Lower leg skin (tissue), 4 donors: Measurements from ENCODE around the gene RASA4B. TPM values are rescaled to one million over a fixed set of nuclear protein-coding genes. Genes with fewer than 3 reads are reported as not detected.
"Not testable (repeated sequence)": the region's sequence is repeated elsewhere in the genome, so short reads cannot be mapped to it uniquely, and the experiment has no call there.

Experiments
- DNase-seq, 2 donors: peaks; one replicate each; pipeline ENCODE4 v3.0.0-alpha.2; 2019; ENCODE audit warnings: low spot score in 2 of 2
- H3K4me3 ChIP-seq: fragments of 200-600 bp; sonication (generic); 2 replicates; pipeline ENCODE4 v1.5.1; 2017; ENCODE audit warnings: mild to moderate bottlenecking, low read depth; ENCODE audit not compliant: poor library complexity, severe bottlenecking
- WGBS, 2 donors: methylation state at CpG; one replicate each; pipeline ENCODE4 v1.1.5; 2018; 5-methylcytosine and 5-hydroxymethylcytosine counted together
- intact Hi-C: fragments of 100-400 bp; cut with DNase I; formaldehyde crosslinking; loops from one replicate; pipeline ENCODE4 v1.15.0; 2023; ENCODE audit warnings: low total_unique reads
- total RNA-seq, 4 donors: library from RNA; depleted of rRNA; stranded (reverse); fragments of >200 nt; gene quantifications; one replicate each; pipeline ENCODE4 v1.1.0, GENCODE V29; 2016

Gene RASA4B
- 10 to 100 TPM; 21.6 to 28.3 (median 25.3) TPM for total RNA-seq

DNA sequence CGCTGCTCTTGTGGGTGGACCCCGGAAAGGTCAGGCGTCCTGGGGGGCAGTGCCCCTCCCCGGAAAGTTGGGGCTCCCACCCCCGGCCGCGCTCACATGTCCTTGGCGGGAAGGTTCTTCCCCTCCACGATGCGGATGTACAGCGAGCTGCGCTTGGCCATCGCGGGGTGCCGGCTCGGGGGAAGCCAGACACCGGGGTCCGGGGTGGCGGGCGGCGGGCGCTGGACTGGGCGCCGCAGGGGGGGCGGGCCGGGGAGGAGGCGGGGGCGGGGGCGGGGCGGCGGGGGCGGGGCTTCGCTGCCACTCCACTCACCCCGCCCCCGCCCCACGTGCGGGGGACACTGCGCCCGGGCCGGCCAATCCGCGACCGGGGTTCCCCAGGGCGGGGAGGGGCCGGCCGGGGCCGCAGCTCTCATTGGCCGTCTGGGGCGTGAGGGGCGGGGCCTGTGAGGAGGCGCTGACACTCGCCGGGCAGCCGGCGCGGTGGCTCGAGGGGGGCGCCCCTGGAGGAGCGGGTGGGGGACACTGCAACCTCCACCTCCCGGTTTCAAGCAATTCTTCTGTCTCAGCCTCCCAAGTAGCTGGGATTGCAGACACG lies at the start of gene RASA4B:
RASA4B (minus strand) TSS at position 228 of the 598 bp plus-strand sequence; CDS start at position 161, 67 bp downstream.
- peak in 1 of 2 donors; percentile 53 for DNase-seq
- H3K4me3 ChIP-seq, intact Hi-C loops: not testable (repeated sequence)
- WGBS, 2 donors: no CpG with 5 or more reads among the region's 61 CpGs

DNA sequence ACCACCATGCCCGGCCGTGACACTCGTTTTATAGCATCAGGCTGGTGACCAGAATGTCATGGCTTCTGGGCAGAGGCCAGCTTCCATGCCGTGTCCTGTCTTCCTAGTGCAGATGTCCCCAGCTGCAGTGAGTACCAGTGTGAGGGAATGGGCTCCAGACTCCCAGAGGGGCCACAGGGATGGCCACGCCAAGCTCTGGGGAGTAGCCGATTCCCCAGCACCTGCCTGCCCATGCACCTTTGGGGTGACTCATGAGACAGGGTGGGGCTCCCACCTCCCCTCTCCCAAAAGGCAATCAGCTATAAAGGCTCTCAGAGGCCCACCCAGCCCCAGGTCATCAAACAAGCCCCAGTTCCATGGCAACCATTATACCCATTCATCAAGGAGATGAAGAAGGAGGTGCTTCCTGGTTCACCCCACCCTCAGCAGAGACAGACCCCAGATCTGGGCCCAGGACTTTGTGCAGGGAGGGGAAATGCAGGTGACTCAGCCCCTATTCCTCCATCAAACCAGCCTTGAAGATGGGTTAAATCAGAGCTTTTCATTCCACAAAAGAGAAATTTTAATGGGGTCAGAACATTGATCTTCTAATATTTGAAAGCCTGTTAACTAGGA lies 33.3 kb upstream of the RASA4B start, which contains the start of gene SPDYE2:
SPDYE2 (plus strand) TSS at position 419 of the 615 bp plus-strand sequence. CDS start 2,030 bp downstream, outside the sequence.
- H3K4me3 ChIP-seq, DNase-seq, intact Hi-C loops: not testable (repeated sequence)
- WGBS, 2 donors: no CpG with 5 or more reads among the region's 6 CpGs

DNA sequence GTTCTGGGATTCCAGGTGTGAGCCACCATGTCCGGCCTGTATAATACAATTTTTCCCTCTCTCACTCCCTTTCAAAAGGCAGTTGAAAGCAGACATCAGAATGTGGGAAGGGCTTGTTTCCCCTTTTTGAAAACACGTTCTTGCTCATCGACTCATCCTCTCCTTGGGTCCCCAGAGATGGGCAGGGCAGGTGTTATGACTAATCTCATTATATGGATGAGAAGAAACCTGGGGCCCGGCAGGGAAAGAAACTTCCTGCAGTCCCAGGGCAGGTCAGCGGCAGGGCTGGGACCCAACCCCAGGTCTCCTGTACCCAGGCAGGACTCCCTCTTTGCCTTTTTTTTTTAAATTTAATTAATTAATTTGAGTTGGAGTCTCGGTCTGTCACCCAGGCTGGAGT lies 28.8 kb upstream of the RASA4B start:
- DNase-seq, H3K4me3 ChIP-seq, intact Hi-C loops: not testable (repeated sequence)
- 72% methylated on average over 2 of the region's 6 CpGs; no CpG with 5 or more reads in 1 of the 2 donors for WGBS, 2 donors

DNA sequence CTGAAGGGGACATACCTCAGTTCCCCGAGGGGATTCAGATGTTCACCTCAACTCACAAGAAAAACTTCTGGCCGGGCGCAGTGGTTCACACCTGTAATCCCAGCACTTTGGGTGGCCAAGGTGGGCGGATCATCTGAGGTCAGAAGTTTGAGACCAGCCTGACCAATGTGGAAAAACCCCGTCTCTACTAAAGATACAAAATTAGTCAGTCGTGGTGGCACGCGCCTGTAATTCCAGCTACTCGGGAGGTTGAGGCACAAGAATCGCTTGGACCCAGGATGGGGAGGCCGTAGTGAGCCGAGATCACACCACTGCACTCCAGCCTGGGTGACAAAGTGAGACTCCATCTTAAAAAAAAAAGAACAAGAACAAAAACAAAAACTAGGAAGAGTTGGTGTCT lies 27.7 kb upstream of the RASA4B start:
- WGBS, 2 donors: 97% methylated on average over 5 of the region's 12 CpGs; no CpG with 5 or more reads in 1 of the 2 donors
- H3K4me3 ChIP-seq, intact Hi-C loops, DNase-seq: not testable (repeated sequence)

DNA sequence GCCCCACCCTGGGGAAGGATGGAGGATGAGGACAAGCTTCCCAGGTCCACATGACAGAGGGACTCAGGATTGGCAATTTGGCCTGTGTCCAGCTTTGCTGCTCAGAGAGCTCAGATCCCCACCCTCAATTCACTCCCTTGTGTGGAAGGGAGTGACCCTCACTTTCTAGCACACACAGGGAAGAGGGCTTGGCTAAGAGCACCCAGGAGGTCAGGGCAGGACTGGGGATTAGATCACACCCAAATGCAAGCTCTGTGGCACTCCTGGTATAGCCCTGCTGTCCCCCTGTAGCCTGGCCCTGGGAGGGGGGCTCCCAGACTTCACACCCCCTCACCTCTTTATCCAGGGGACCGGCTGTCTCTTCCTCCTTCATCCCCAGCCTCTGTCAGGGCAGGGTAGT lies 26.8 kb upstream of the RASA4B start:
- DNase-seq, intact Hi-C loops, H3K4me3 ChIP-seq: not testable (repeated sequence)
- 100% methylated on average over 1 of the region's 1 CpG; no CpG with 5 or more reads in 1 of the 2 donors for whole genome bisulfite sequencing, 2 donors

DNA sequence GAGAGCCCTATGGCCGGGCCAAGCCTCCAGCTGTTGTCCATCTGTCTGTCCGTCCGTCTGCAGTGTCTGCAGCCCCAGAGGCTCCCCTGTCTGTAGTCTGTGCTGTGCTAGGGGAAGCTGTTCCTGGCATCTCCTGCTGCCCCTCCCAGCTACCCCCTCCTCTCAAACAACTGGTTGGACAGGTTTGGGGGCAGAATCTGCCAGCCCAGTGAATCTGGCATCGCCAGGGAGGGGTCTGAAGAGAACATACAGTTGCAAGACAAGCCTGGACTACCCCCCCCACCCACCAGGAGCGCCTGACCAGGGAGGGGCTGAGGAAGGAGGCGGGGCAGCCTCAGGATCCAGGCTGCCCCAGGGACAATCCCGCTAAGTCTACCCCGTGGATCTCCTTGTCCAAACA lies 26.0 kb upstream of the RASA4B start, which contains the start of gene UPK3BL2:
UPK3BL2 (minus strand) TSS at position 101 of the 400 bp plus-strand sequence; CDS start at position 41, 60 bp downstream.
- no CpG with 5 or more reads among the region's 8 CpGs for WGBS, 2 donors
- intact Hi-C loops, DNase-seq, H3K4me3 ChIP-seq: not testable (repeated sequence)

DNA sequence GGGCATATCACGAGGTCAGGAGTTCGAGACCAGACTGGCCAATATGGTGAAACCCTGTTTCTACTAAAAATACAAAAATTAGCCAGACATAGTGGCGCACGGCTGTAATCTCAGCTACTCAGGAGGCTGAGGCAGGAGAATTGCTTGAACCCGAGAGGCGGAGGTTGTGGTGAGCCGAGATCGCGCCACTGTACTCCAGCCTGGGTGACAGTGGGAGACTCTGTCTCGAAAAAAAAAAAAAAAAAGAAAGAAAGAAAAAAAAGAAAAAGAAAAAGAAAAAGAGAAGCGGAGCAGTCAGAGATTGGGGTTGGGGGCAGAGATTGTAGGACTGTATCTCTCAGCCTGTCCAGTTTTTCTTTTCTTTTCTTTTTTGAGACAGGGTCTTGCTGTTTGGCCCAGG lies 25.2 kb upstream of the RASA4B start:
- H3K4me3 ChIP-seq, DNase-seq, intact Hi-C loops: not testable (repeated sequence)
- WGBS, 2 donors: 86% methylated on average over 6 of the region's 11 CpGs; no CpG with 5 or more reads in 1 of the 2 donors

DNA sequence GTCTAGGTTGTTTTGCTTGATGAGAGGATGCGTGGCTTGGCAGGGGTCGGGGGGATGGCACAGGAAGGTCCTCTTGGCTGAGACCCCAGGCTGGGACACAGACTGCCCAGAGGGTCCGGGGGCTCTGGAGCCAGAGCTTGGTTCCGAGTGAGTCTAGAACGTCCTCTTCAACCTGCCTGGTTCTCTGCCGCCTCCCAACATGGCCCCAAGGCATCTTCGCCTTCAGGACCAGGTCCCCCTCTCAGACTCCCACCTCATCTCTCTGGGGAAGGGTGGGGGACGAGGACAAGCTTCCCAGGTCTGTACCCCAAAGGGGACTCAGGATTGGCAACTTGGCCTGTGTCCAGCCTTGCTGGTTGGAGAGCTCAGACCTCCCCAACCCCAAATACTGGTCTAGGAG lies 24.5 kb upstream of the RASA4B start:
- WGBS, 2 donors: no CpG with 5 or more reads among the region's 8 CpGs

DNA sequence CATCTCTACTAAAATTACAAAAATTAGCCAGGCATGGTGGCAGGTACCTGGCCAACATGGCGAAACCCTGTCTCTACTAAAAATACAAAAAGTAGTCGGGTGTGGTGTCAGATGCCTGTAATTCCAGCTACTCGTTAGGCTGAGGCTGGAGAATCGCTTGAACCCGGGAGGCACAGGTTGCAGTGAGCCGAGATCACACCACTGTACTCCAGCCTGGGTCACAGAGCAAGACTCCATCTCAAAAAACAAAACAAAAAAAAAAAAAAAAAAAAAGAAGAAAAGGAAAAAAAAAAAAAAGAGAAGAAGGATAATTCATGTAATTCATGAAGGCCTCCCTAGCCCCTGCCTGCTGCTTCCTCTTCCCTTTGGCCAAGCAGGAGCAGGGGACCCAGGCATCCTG lies 23.0 kb upstream of the RASA4B start:
- 86% methylated on average over 5 of the region's 6 CpGs; no CpG with 5 or more reads in 1 of the 2 donors for WGBS, 2 donors
- H3K4me3 ChIP-seq, intact Hi-C loops, DNase-seq: not testable (repeated sequence)

More for the DNA sequence above, 24.5 kb upstream of the RASA4B start:
- H3K4me3 ChIP-seq, intact Hi-C loops, DNase-seq: not testable (repeated sequence)

DNA sequence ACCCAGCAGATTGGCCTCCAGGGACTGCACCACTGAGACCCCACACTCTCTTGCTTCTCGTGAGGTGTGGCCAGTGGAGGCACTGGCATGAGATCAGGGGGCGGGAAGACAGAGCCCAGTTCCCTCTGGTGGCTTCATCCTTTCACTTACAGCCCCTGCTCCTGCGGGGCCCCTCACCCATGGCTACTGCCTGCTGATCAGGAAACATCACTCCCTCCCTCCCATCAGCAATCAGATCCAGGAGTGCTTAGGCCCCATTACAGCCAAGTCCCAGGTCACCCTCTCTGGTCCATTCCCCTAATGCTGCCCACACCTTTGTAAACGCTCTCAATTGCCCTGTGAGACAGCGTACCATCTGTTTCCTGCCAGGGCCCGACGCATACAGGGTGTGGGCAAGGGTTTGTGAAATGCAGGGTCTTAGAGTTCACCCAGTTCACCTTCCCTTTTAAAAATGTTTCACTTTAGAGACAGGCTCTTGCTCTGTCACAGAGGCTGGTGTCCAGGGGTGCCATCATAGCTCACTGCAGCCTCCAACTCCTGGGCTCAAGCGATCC lies 17.6 kb upstream of the RASA4B start:
- DNase-seq, H3K4me3 ChIP-seq, intact Hi-C loops: not testable (repeated sequence)
- WGBS, 2 donors: 62 to 85% methylated on average over 2 to 5 of the region's 8 CpGs

DNA sequence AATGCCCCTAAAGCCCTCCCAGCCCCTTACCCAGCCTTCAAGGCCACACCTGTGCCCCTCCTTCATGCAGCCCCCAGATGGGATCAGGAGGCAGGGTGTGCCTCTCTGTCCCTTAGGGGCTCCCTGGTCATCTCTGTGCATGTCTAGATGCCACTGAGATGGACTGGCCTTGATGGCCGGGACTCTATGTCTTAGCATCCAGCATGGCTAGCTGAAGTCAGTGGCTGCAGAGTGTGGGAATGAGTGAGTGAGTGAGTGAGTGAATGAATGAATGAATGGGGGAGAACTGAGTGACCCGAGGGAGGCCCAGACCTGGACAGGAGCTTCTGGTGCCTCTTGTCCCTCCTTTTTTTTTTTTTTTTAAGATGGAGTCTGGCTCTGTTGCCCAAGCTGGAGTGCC lies 14.6 kb upstream of the RASA4B start:
- H3K4me3 ChIP-seq, intact Hi-C loops, DNase-seq: not testable (repeated sequence)
- 96 to 98% methylated on average over 2 of the region's 2 CpGs for WGBS, 2 donors

DNA sequence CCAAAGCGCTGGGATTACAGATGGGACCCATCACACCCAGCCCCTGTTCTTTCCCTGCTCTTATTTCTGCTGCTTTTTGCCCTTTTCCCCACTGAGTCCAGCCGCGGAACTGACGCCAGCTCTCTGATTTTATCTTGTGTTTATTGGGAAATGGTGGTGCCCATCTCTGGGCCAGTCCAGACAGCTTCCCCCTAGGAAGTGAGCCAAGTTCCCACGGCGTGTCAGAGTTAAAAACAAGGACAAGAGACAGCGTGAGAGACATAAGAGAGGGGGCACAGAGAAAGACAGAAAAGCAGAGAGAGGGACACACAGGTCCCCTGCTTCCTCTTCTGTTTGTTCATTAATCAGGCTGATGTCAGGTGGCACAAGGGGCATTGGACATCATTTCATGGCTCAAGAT lies 14.0 kb upstream of the RASA4B start:
- intact Hi-C loops, H3K4me3 ChIP-seq: not testable (repeated sequence)
- WGBS, 2 donors: no CpG with 5 or more reads among the region's 7 CpGs
- DNase-seq: peak in 1 of 2 donors; percentile 30

DNA sequence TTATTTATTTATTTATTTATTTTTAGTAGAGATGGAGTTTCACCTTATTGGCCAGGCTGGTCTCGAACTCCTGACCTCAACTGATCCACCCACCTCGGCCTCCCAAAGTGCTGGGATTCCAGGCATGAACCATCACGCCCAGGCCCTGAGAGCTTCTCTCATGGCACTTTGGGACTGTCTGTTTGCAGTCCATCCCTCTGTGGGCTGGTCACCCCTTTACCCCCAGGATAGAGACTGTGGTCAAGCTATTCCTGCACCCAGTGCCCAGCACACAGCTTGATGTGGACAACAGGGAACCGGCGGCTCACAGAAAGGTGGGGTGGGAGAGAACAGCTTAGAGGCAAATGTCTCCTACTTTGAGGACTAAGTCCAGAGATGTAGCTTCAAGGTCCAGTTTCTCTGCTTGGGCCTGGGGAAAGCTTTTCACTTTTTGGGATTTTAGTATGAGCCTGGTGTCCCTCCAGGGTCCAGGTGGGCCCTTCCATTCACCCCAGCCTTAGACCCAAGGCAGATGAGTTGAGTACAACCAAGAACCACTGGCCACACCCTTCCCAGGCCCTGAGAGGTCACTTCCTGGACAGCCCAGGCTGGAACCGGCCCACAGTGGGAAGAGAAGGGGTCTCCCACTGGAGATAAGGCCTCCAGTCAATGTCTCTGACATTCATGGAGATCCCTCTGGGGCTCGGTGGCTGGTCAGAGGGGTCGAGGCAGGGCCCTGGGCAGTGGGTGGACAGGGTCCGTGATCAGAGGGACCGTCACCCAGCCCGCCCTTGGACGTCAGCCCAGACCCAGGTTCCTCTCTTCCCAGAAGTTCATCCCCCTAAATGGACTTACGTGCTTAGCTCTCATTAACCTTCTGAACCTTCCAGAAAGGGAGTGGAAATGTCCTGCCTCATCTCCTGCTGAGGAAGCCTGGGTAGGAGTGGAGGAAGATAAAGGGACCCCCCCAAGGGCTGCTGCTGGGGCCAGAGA lies 10.5 kb upstream of the RASA4B start:
- H3K4me3 ChIP-seq, intact Hi-C loops: not testable (repeated sequence)
- peak in 1 of 2 donors; percentile 50 for DNase-seq
- WGBS, 2 donors: 71% methylated on average over 1 of the region's 13 CpGs; no CpG with 5 or more reads in 1 of the 2 donors

DNA sequence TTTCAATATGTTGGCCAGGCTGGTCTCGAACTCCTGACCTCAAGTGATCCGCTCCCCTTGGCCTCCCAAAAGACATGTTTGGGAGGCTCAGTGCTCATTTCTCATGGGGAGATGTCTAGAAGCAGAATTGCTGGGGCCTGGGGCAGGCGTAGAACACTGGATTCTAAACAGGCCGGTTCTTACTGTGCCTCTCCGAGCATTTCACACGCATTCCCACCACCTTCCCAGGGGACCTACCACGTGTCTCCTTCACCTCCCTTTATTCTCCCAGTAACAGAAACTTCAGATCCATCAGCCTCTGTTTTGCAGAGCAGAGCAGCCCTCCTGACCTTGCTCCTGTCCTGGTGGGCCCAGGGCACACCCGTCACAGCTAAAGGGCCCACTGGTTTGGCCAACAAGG lies 9.6 kb upstream of the RASA4B start:
- H3K4me3 ChIP-seq, intact Hi-C loops, DNase-seq: not testable (repeated sequence)
- WGBS, 2 donors: 60 to 100% methylated on average over 1 of the region's 8 CpGs
